ENCODE results near the gene ARHGDIG. TPM values are rescaled to one million over a fixed set of nuclear protein-coding genes. Genes with fewer than 3 reads are reported as not detected.
A peak's percentile ranks its signal among the peaks of the same experiment; 100 is the strongest.

ARHGDIG gene
- polyA plus RNA-seq, 1 donor: 4.5 TPM

DNA sequence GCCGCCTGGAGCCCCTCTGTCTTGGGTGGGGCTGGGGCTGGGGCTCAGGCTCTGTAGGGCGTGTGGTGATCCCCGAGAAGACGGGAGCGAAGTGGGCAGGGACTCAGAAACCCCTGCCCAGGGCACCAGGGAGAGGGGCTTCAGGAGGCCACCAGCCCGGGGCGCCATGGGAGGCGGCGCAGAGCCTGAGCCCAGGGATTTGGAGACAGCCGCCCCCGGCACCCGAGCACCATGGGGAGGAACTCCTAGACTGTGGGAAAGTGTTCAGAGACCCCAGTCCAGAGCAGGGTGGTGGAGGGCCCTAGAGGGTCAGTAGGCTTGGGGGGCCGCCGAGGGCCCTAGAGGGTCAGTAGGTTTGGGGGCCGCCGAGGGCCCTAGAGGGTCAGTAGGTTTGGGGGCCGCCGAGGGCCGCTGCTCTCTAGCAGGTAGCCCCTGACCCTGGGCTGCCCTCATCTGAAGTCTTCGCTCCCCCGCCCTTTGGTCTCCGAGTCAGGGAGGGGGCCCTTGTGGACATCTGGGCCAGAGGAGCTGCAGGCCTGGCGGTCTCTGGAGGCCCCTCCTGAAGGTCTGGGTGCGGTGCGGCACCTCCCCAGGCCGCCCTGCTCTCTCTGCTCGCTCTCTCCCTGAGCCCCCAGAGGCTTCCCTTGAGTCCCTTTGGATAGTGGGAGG is 734 bp downstream of the ARHGDIG start:
- Histone ChIP-seq H3K27me3 (ENCODE audit: control insufficient read depth, insufficient read depth, low read length) (peaks cover 53% of the 10 kb centered on the region), H3K27ac (ENCODE audit: low read length) (no peak overlapping the region), H3K9me3 (ENCODE audit: control insufficient read depth, low read depth, low read length) (peaks cover 28% of the 10 kb centered on the region), H3K4me3 (ENCODE audit: low read length) (peak overlapping the region; percentile 10), H3K4me1 (ENCODE audit: control insufficient read depth, insufficient read depth, low read length) (peaks cover 7% of the 10 kb centered on the region), H3K36me3 (ENCODE audit: control insufficient read depth, insufficient read depth, low read length) (peaks cover 2% of the 10 kb centered on the region)
- WGBS (ENCODE audit: insufficient coverage, low lambda C conversion rate): no CpG with 5 or more reads among the region's 27 CpGs
- DNase-seq: no peak

DNA sequence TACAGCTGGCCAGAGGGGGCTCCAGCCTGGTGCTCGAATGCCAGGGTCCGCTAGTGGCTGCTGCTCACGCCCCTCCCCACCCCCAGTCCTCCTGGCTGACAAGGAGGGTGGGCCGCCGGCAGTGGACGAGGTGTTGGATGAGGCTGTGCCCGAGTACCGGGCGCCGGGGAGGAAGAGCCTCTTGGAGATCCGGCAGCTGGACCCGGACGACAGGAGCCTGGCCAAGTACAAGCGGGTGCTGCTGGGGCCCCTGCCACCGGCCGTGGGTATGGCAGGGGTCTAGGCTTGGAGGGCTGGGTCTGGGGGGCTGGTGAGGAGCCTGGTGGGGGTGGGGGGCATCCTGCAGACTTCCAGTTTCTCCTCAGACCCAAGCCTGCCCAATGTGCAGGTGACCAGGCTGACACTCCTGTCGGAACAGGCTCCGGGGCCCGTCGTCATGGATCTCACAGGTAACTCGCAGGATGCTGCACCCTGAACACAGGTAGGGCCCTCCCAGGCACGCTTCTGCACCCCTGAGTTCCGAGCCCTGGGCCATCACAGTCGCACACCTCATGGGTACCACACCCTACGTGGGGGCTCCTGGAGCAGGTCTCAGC is 1.4 kb downstream of the ARHGDIG start:
- H3K27me3 ChIP-seq (ENCODE audit: control insufficient read depth, insufficient read depth, low read length): peaks cover 46% of the 10 kb centered on the region
- WGBS (ENCODE audit: insufficient coverage, low lambda C conversion rate): no CpG with 5 or more reads among the region's 25 CpGs

DNA sequence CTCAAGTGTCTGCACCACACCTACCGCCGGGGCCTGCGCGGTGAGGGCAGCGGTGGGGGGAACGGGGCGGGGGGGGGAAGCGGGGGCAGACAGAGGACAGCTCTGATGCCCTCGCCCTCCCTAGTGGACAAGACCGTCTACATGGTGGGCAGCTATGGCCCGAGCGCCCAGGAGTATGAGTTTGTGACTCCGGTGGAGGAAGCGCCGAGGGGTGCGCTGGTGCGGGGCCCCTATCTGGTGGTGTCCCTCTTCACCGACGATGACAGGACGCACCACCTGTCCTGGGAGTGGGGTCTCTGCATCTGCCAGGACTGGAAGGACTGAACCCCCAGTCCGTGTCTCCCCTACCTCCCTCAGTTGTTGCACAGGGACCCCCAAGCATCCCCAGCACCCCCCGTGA is 2.1 kb downstream of the ARHGDIG start:
- no CpG with 5 or more reads among the region's 22 CpGs for WGBS (ENCODE audit: insufficient coverage, low lambda C conversion rate)
- Histone ChIP-seq H3K27me3 (ENCODE audit: control insufficient read depth, insufficient read depth, low read length) (peaks cover 46% of the 10 kb centered on the region), H3K9me3 (ENCODE audit: control insufficient read depth, low read depth, low read length) (peaks cover 31% of the 10 kb centered on the region), H3K4me3 (ENCODE audit: low read length) (no peak overlapping the region), H3K27ac (ENCODE audit: low read length) (no peak overlapping the region), H3K4me1 (ENCODE audit: control insufficient read depth, insufficient read depth, low read length) (peaks cover 7% of the 10 kb centered on the region), H3K36me3 (ENCODE audit: control insufficient read depth, insufficient read depth, low read length) (peaks cover 13% of the 10 kb centered on the region)
- no peak for DNase-seq

More for the DNA sequence above, 1.4 kb downstream of the ARHGDIG start:
- H3K4me1 ChIP-seq (ENCODE audit: control insufficient read depth, insufficient read depth, low read length): peaks cover 7% of the 10 kb centered on the region
- peaks cover 7% of the 10 kb centered on the region for H3K36me3 ChIP-seq (ENCODE audit: control insufficient read depth, insufficient read depth, low read length)
- no peak overlapping the region for H3K4me3 ChIP-seq (ENCODE audit: low read length)
- H3K27ac ChIP-seq (ENCODE audit: low read length): no peak overlapping the region
- peaks cover 30% of the 10 kb centered on the region for H3K9me3 ChIP-seq (ENCODE audit: control insufficient read depth, low read depth, low read length)
- DNase-seq: no peak

DNA sequence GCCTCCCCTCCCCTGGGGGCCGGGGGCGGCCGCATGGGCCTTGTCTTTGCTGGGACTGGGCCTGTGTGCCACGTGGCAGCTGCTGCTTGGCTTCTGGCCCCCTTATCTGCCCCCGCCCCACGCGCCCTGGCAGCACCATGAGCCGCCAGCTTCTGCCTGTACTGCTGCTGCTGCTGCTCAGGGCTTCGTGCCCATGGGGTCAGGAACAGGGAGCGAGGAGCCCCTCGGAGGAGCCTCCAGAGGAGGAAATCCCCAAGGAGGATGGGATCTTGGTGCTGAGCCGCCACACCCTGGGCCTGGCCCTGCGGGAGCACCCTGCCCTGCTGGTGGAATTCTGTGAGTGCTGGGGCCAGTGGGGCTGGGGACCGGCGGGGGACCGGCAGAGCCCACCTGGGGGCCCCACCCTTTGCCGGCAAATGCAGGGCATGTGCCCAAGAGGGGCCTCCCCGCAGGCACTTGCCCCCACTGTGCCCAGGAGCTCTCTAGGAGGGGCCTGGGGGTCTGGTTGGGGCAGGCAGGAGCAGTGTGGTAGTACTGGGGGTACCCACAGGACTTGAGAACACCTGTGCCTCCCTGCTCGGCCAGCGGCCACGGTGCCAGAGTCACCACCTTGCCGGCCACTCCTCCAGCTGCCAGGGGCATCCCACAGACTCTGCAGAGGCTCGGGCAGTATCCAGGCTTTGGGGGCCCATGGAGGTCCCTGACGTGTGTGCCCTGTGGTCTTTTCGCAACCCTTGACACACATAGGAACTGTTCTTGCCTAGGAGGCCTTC is 2.8 kb downstream of the ARHGDIG start, which contains the start of gene PDIA2:
Gene PDIA2 (plus strand): TSS at position 132 of the 773 bp plus-strand sequence. CDS start 6 bp downstream, at position 138.
- H3K36me3 ChIP-seq (ENCODE audit: control insufficient read depth, insufficient read depth, low read length): peaks cover 21% of the 10 kb centered on the region
- DNase-seq: no peak
- H3K4me1 ChIP-seq (ENCODE audit: control insufficient read depth, insufficient read depth, low read length): peaks cover 7% of the 10 kb centered on the region
- no peak within 1 kb of the TSS for H3K27ac ChIP-seq (ENCODE audit: low read length)
- no peak within 1 kb of the TSS for H3K4me3 ChIP-seq (ENCODE audit: low read length)
- H3K9me3 ChIP-seq (ENCODE audit: control insufficient read depth, low read depth, low read length): peaks cover 31% of the 10 kb centered on the region
- WGBS (ENCODE audit: insufficient coverage, low lambda C conversion rate): 80% methylated on average over 1 of the region's 25 CpGs
- peaks cover 45% of the 10 kb centered on the region for H3K27me3 ChIP-seq (ENCODE audit: control insufficient read depth, insufficient read depth, low read length)

DNA sequence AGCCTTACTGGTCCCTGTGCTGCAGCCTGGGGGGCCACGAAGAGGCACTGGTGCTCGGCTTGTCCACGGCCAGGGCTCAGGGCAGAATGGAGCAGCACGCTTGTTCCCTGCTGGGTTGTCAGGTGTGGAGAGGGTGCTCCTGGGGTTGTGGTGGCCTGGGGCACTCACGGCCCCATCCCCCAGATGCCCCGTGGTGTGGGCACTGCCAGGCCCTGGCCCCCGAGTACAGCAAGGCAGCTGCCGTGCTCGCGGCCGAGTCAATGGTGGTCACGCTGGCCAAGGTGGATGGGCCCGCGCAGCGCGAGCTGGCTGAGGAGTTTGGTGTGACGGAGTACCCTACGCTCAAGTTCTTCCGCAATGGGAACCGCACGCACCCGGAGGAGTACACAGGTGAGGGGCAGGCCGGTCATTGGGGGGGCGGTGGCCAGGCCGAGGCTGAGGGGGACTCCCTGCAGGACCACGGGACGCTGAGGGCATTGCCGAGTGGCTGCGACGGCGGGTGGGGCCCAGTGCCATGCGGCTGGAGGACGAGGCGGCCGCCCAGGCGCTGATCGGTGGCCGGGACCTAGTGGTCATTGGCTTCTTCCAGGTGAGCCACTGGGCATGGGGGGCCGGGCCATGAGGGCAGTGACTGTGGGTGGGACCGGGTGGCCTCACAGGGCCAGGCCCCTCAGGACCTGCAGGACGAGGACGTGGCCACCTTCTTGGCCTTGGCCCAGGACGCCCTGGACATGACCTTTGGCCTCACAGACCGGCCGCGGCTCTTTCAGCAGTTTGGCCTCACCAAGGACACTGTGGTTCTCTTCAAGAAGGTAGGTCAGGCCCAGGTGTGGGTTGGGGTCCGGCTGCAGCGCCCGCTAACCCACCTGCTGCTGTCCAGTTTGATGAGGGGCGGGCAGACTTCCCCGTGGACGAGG is 4.1 kb downstream of the ARHGDIG start:
- H3K27me3 ChIP-seq (ENCODE audit: control insufficient read depth, insufficient read depth, low read length): peaks cover 33% of the 10 kb centered on the region
- peaks cover 31% of the 10 kb centered on the region for H3K9me3 ChIP-seq (ENCODE audit: control insufficient read depth, low read depth, low read length)
- H3K27ac ChIP-seq (ENCODE audit: low read length): no peak overlapping the region
- H3K36me3 ChIP-seq (ENCODE audit: control insufficient read depth, insufficient read depth, low read length): peaks cover 30% of the 10 kb centered on the region
- no peak overlapping the region for H3K4me3 ChIP-seq (ENCODE audit: low read length)
- no peak for DNase-seq
- H3K4me1 ChIP-seq (ENCODE audit: control insufficient read depth, insufficient read depth, low read length): peaks cover 7% of the 10 kb centered on the region
- no CpG with 5 or more reads among the region's 52 CpGs for WGBS (ENCODE audit: insufficient coverage, low lambda C conversion rate)

DNA sequence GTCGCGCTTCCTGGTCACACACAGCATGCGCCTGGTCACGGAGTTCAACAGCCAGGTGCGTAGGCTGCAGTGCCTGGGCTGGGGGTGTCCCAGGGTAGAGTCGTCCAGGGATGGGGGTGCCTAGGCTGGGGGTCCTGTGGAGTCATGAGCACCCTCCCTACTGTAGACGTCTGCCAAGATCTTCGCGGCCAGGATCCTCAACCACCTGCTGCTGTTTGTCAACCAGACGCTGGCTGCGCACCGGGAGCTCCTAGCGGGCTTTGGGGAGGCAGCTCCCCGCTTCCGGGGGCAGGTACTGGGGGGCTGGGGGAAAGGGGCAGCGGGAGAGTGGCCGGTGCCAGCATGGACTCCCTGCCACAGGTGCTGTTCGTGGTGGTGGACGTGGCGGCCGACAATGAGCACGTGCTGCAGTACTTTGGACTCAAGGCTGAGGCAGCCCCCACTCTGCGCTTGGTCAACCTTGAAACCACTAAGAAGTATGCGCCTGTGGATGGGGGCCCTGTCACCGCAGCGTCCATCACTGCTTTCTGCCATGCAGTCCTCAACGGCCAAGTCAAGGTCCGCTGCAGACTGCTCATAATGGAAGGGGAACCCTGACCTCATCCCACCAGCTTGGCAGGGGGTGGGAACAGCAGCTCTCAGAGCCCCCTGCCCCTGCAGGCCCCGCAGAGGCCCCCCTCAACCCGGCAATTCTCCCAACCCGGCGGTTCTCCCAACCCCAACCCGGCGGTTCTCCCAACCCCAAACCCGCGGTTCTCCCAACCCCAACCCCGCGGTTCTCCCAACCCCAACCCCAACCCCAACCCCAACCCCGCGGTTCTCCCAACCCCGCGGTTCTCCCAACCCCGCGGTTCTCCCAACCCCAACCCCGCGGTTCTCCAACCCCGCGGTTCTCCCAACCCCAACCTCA is 5.0 kb downstream of the ARHGDIG start:
- H3K9me3 ChIP-seq (ENCODE audit: control insufficient read depth, low read depth, low read length): peaks cover 28% of the 10 kb centered on the region
- no peak for DNase-seq
- WGBS (ENCODE audit: insufficient coverage, low lambda C conversion rate): no CpG with 5 or more reads among the region's 48 CpGs
- no peak overlapping the region for H3K4me3 ChIP-seq (ENCODE audit: low read length)
- H3K36me3 ChIP-seq (ENCODE audit: control insufficient read depth, insufficient read depth, low read length): peaks cover 39% of the 10 kb centered on the region
- no peak overlapping the region for H3K27ac ChIP-seq (ENCODE audit: low read length)
- H3K4me1 ChIP-seq (ENCODE audit: control insufficient read depth, insufficient read depth, low read length): peaks cover 7% of the 10 kb centered on the region
- H3K27me3 ChIP-seq (ENCODE audit: control insufficient read depth, insufficient read depth, low read length): peaks cover 26% of the 10 kb centered on the region

DNA sequence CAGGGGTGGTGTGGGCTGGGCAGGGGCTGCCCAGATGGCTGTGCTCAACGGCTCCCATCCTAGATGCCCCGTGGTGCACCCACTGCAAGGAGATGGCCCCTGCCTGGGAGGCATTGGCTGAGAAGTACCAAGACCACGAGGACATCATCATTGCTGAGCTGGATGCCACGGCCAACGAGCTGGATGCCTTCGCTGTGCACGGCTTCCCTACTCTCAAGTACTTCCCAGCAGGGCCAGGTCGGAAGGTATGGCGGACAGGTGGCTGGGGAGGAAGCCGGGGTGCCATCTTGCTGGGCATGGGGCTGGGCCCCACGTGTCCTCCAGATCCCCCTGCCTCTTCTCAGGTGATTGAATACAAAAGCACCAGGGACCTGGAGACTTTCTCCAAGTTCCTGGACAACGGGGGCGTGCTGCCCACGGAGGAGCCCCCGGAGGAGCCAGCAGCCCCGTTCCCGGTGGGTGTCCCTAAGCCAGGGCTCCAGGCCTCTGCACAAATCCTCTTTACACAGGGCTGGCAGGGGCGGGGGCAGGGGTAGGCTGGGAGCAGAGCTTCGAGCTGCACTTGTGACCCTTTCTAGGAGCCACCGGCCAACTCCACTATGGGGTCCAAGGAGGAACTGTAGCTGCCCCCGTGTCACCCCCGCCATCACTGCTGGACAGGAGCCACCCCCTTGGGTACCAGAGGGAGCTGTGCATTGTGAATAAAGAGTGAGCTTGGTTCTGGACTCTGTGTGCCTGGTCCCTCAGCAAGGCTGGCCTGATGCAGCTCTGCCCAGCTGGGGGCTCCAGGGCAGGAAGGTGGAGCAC is 6.3 kb downstream of the ARHGDIG start:
- H3K36me3 ChIP-seq (ENCODE audit: control insufficient read depth, insufficient read depth, low read length): peaks cover 52% of the 10 kb centered on the region
- H3K27ac ChIP-seq (ENCODE audit: low read length): no peak overlapping the region
- H3K4me3 ChIP-seq (ENCODE audit: low read length): no peak overlapping the region
- H3K9me3 ChIP-seq (ENCODE audit: control insufficient read depth, low read depth, low read length): peaks cover 18% of the 10 kb centered on the region
- peaks cover 15% of the 10 kb centered on the region for H3K27me3 ChIP-seq (ENCODE audit: control insufficient read depth, insufficient read depth, low read length)
- DNase-seq: no peak
- no CpG with 5 or more reads among the region's 22 CpGs for WGBS (ENCODE audit: insufficient coverage, low lambda C conversion rate)
- no peaks in the 10 kb centered on the region for H3K4me1 ChIP-seq (ENCODE audit: control insufficient read depth, insufficient read depth, low read length)

DNA sequence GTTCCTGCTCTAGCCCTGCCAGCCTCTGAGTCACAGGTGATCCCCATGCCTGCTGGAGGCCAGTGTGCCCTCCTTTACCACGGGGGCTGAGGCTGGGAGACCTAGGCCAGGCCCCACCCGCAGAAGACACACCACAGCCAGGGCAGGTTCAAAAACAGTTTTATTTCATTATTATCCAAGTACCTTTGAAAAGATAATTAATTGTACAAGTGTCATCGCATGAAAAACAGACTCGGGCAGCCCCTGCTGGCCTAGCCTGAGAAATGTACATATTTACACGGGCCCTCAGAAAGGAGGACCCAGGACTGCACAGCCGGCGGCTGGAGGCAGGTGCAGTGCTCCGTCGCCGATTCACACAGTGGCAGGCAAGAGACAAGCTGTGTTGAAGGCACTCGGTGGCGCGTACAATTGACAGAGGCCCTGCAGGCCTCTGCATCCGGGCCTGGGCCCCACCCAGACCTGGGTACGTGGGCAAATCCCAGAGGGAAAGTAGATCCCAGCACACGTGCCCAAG is 7.0 kb downstream of the ARHGDIG start:
- Histone ChIP-seq H3K27ac (ENCODE audit: low read length) (no peak overlapping the region), H3K4me1 (ENCODE audit: control insufficient read depth, insufficient read depth, low read length) (no peaks in the 10 kb centered on the region), H3K27me3 (ENCODE audit: control insufficient read depth, insufficient read depth, low read length) (peaks cover 9% of the 10 kb centered on the region), H3K9me3 (ENCODE audit: control insufficient read depth, low read depth, low read length) (peaks cover 18% of the 10 kb centered on the region), H3K36me3 (ENCODE audit: control insufficient read depth, insufficient read depth, low read length) (peaks cover 59% of the 10 kb centered on the region), H3K4me3 (ENCODE audit: low read length) (no peak overlapping the region)
- WGBS (ENCODE audit: insufficient coverage, low lambda C conversion rate): no CpG with 5 or more reads among the region's 16 CpGs
- DNase-seq: no peak
